H9 (cell line): Measurements from ENCODE around the gene MEG3. TPM values are rescaled to one million over a fixed set of nuclear protein-coding genes. Genes with fewer than 3 reads are reported as not detected.
A peak's percentile ranks its signal among the peaks of the same experiment; 100 is the strongest.

Experiments
- DNase-seq: peaks from one replicate; pipeline ENCODE4 v3.0.0-alpha.2; 2017
- H2AFZ ChIP-seq: one replicate; pipeline ENCODE4 v1.6.1; 2013; ENCODE audit warnings: mild to moderate bottlenecking, low read length, control low read depth, moderate library complexity
- H2AK5ac ChIP-seq: 2 replicates; pipeline ENCODE4 v1.6.1; 2013; ENCODE audit warnings: low read length, control low read depth, mixed read lengths; ENCODE audit not compliant: insufficient read length
- H2BK120ac ChIP-seq: one replicate; pipeline ENCODE4 v1.6.1; 2013; ENCODE audit warnings: low read depth, mild to moderate bottlenecking, low read length, control low read depth, inconsistent platforms; ENCODE audit not compliant: poor library complexity, severe bottlenecking
- H2BK12ac ChIP-seq: 2 replicates; pipeline ENCODE4 v1.6.1; 2013; ENCODE audit warnings: low read length, control low read depth, mixed read lengths, low read depth; ENCODE audit not compliant: insufficient read length
- H2BK15ac ChIP-seq: 2 replicates; pipeline ENCODE4 v1.6.1; 2013; ENCODE audit warnings: low read depth, low read length, control low read depth
- H2BK20ac ChIP-seq: one replicate; pipeline ENCODE4 v1.6.1; 2013; ENCODE audit warnings: low read depth, mild to moderate bottlenecking, low read length, control low read depth, inconsistent platforms; ENCODE audit not compliant: poor library complexity, severe bottlenecking
- H2BK5ac ChIP-seq: 2 replicates; pipeline ENCODE4 v1.6.1; 2013; ENCODE audit warnings: low read length, control low read depth, mixed read lengths; ENCODE audit not compliant: insufficient read length
- H3K14ac ChIP-seq: 2 replicates; pipeline ENCODE4 v1.6.1; 2013; ENCODE audit warnings: low read length, control low read depth; ENCODE audit not compliant: insufficient read depth
- H3K18ac ChIP-seq: 2 replicates; pipeline ENCODE4 v1.6.1; 2013; ENCODE audit warnings: low read depth, mild to moderate bottlenecking, mixed read lengths, low read length, control low read depth; ENCODE audit not compliant: insufficient read length
- H3K23ac ChIP-seq: 2 replicates; pipeline ENCODE4 v1.6.1; 2013; ENCODE audit warnings: low read length, control low read depth, mixed read lengths, low read depth; ENCODE audit not compliant: insufficient read length
- H3K23me2 ChIP-seq: 2 replicates; pipeline ENCODE4 v1.6.1; 2013; ENCODE audit warnings: low read depth, mild to moderate bottlenecking, mixed read lengths, low read length, control low read depth; ENCODE audit not compliant: insufficient read length, poor library complexity, severe bottlenecking
- H3K27ac ChIP-seq: 2 replicates; pipeline ENCODE4 v1.5.1; 2013; ENCODE audit warnings: low read length, control low read depth, mixed read lengths, low read depth; ENCODE audit not compliant: insufficient read length
- H3K27me3 ChIP-seq: 2 replicates; pipeline ENCODE4 v1.6.1; 2013; ENCODE audit warnings: low read length, control low read depth, inconsistent platforms; ENCODE audit not compliant: insufficient read depth
- H3K4ac ChIP-seq: 2 replicates; pipeline ENCODE4 v1.6.1; 2013; ENCODE audit warnings: low read depth, mild to moderate bottlenecking, control low read depth, inconsistent platforms, low read length, moderate library complexity
- H3K4me1 ChIP-seq: 2 replicates; pipeline ENCODE4 v1.6.1; 2013; ENCODE audit warnings: low read length, control low read depth, inconsistent platforms; ENCODE audit not compliant: insufficient read depth
- H3K4me2 ChIP-seq: 2 replicates; pipeline ENCODE4 v1.6.1; 2013; ENCODE audit warnings: low read length, control low read depth, mixed read lengths; ENCODE audit not compliant: insufficient read length, insufficient read depth
- H3K56ac ChIP-seq: 2 replicates; pipeline ENCODE4 v1.6.1; 2013; ENCODE audit warnings: low read depth, mild to moderate bottlenecking, mixed read lengths, low read length, control low read depth; ENCODE audit not compliant: insufficient read length
- H3K79me1 ChIP-seq: 2 replicates; pipeline ENCODE4 v1.6.1; 2013; ENCODE audit warnings: low read depth, mild to moderate bottlenecking, moderate library complexity, low read length, control low read depth, inconsistent platforms; ENCODE audit not compliant: insufficient read depth, poor library complexity, severe bottlenecking
- H3K79me2 ChIP-seq: 2 replicates; pipeline ENCODE4 v1.6.1; 2013; ENCODE audit warnings: low read length, control low read depth, inconsistent platforms; ENCODE audit not compliant: insufficient read depth
- H3K9ac ChIP-seq: 2 replicates; pipeline ENCODE4 v1.6.1; 2013; ENCODE audit warnings: low read length, control low read depth, mixed read lengths; ENCODE audit not compliant: insufficient read length; ENCODE audit errors: extremely low read depth
- H3K9me3 ChIP-seq: one replicate; pipeline ENCODE4 v1.6.1; 2013; ENCODE audit warnings: low read depth, low read length, inconsistent platforms; ENCODE audit not compliant: control insufficient read depth
- H3T11ph ChIP-seq: one replicate; pipeline ENCODE4 v1.6.1; 2013; ENCODE audit warnings: mild to moderate bottlenecking, low read length, control low read depth, inconsistent platforms
- H4K20me1 ChIP-seq: one replicate; pipeline ENCODE4 v1.6.1; 2013; ENCODE audit not compliant: control insufficient read depth, insufficient read length, insufficient read depth
- H4K5ac ChIP-seq: 2 replicates; pipeline ENCODE4 v1.6.1; 2013; ENCODE audit warnings: low read depth, mild to moderate bottlenecking, mixed read lengths, low read length, control low read depth; ENCODE audit not compliant: insufficient read length
- H4K8ac ChIP-seq: replicated peaks from 2 replicates; pipeline ENCODE4 v1.6.1; 2013; ENCODE audit warnings: low read length, control low read depth, mixed read lengths, low read depth; ENCODE audit not compliant: insufficient read length
- H4K91ac ChIP-seq: 2 replicates; pipeline ENCODE4 v1.6.1; 2013; ENCODE audit warnings: low read depth, mild to moderate bottlenecking, moderate library complexity, mixed read lengths, low read length, control low read depth; ENCODE audit not compliant: insufficient read length
- H3K27ac Mint-ChIP-seq, 3 experiments: 2 replicates in 2 of 3; 3 replicates in 1 of 3; pipeline ENCODE4 v1.8.0; 2020 to 2021; ENCODE audit warnings: mixed read lengths in 3 of 3, mild to moderate bottlenecking in 1 of 3, moderate library complexity in 1 of 3
- H3K27me3 Mint-ChIP-seq: 2 replicates; pipeline ENCODE4 v1.8.0; 2021; ENCODE audit warnings: low read depth, mild to moderate bottlenecking, moderate library complexity, mixed read lengths
- H3K36me3 Mint-ChIP-seq, 3 experiments: 2 replicates in 2 of 3; 3 replicates in 1 of 3; pipeline ENCODE4 v1.8.0; 2020 to 2021; ENCODE audit warnings: low read depth in 3 of 3, mixed read lengths in 3 of 3; ENCODE audit not compliant: insufficient read depth in 1 of 3
- H3K4me1 Mint-ChIP-seq, 2 experiments: 2 replicates each; pipeline ENCODE4 v1.8.0; 2020; ENCODE audit warnings: mixed read lengths in 2 of 2
- H3K4me3 Mint-ChIP-seq, 2 experiments: 2 replicates in 1 of 2; 3 replicates in 1 of 2; pipeline ENCODE4 v1.8.0; 2020 to 2021; ENCODE audit warnings: mild to moderate bottlenecking in 2 of 2, mixed read lengths in 2 of 2, moderate library complexity in 1 of 2
- H3K9me3 Mint-ChIP-seq, 2 experiments: 2 replicates in 1 of 2; 3 replicates in 1 of 2; pipeline ENCODE4 v1.8.0; 2020; ENCODE audit warnings: mild to moderate bottlenecking in 2 of 2, mixed read lengths in 2 of 2, moderate library complexity in 1 of 2
- CTCF ChIP-seq: fragments of 200-600 bp; sonication (generic); conservative IDR thresholded peaks from 3 replicates; pipeline ENCODE4 v1.8.0; 2021; ENCODE audit warnings: antibody characterized with exemption, mild to moderate bottlenecking
- WGBS: extraction: QIAGEN DNeasy Blood & Tissue Kit; methylation state at CpG from one replicate; pipeline ENCODE4 v1.1.7; 2013; ENCODE audit warnings: missing lambda C conversion rate, low lambda C conversion rate, mixed read lengths; ENCODE audit not compliant: insufficient read length; ENCODE audit errors: extremely low coverage; 5-methylcytosine and 5-hydroxymethylcytosine counted together
- total RNA-seq: library from RNA; stranded (reverse); gene quantifications from 2 replicates; pipeline ENCODE4 v1.2.1, GENCODE V29; 2021

MEG3 gene
- total RNA-seq, 1 experiment from 2014 or later, result 0.52 TPM

GRCh38 chr14:100900837-100901390, 75.0 kb downstream of the MEG3 start:
- Mint-ChIP-seq H3K36me3 (peaks cover 0 to 7% (median 2%) of the 10 kb centered on the region in 3 experiments; a peak in 5 of 7 replicates), H3K27ac (no peak overlapping the region), H3K27me3 (peaks cover 64% of the 10 kb centered on the region), H3K4me1 (peaks cover 41 to 80% of the 10 kb centered on the region in 2 experiments), H3K4me3 (peak overlapping the region; percentile 55 to 79), H3K9me3 (peaks cover 3 to 7% of the 10 kb centered on the region in 2 experiments)
- no peak overlapping the region for H3K9ac ChIP-seq
- H3K23ac ChIP-seq, result no peak overlapping the region
- H3K4ac ChIP-seq, result no peak overlapping the region
- H3K14ac ChIP-seq, result no peak overlapping the region
- no peak overlapping the region for H3K18ac ChIP-seq
- no peak overlapping the region for H2BK12ac ChIP-seq
- H2BK20ac ChIP-seq, result no peak overlapping the region
- H2AK5ac ChIP-seq, result no peak overlapping the region
- no peaks in the 10 kb centered on the region for H3K79me2 ChIP-seq
- H4K8ac ChIP-seq, result no peak overlapping the region
- H2BK15ac ChIP-seq, result no peak overlapping the region
- peaks cover 7% of the 10 kb centered on the region for H3K23me2 ChIP-seq
- H3K79me1 ChIP-seq, result no peaks in the 10 kb centered on the region
- no peak overlapping the region for H4K5ac ChIP-seq
- TF ChIP-seq CTCF, result peak; percentile 62
- H3K27ac ChIP-seq, result no peak overlapping the region
- no peak overlapping the region for H2BK5ac ChIP-seq
- no peaks in the 10 kb centered on the region for H3K9me3 ChIP-seq
- no CpG with 5 or more reads among the region's 15 CpGs for WGBS
- H3K4me2 ChIP-seq, result peak overlapping the region; percentile 83
- peak; percentile 76 for DNase-seq
- H2AFZ ChIP-seq, result no peak overlapping the region
- H4K91ac ChIP-seq, result no peak overlapping the region
- H3K56ac ChIP-seq, result no peak overlapping the region
- peaks cover 6% of the 10 kb centered on the region; the same call in 1 of the 2 replicates for H3K27me3 ChIP-seq
- no peaks in the 10 kb centered on the region for H4K20me1 ChIP-seq
- no peak overlapping the region for H2BK120ac ChIP-seq
- peaks cover 2% of the 10 kb centered on the region; the same call in 1 of the 2 replicates for H3K4me1 ChIP-seq
- H3T11ph ChIP-seq, result no peak overlapping the region
